ENCODE data around the gene LGALS12.

The LGALS12 gene

GRCh38 chr11:63505857-63506528 lies at the start of gene LGALS12:
LGALS12 (plus strand) TSS chr11:63506084; CDS start chr11:63506459, 375 bp downstream.
- Histone ChIP-seq H3K9me3 (ENCODE audit: low read length) (no peaks in the 10 kb centered on the region), H3K36me3 (ENCODE audit: insufficient read depth, low read length) (no peaks in the 10 kb centered on the region), H3K9ac (ENCODE audit: low read length) (no peak within 1 kb of the TSS), H3K27me3 (ENCODE audit: control insufficient read depth in 1 of 2, insufficient read depth in 2 of 2, low read length in 2 of 2) (no peaks in the 10 kb centered on the region), H3K4me3 (ENCODE audit: low read depth in 1 of 2, low read length in 2 of 2) (no peak within 1 kb of the TSS), H3K27ac (ENCODE audit: low read depth, low read length) (no peak within 1 kb of the TSS), H3K4me1 (ENCODE audit: insufficient read depth, low read length) (peaks cover 11% of the 10 kb centered on the region)

- H3K36me3 ChIP-seq (ENCODE audit: insufficient read depth, low read length): peaks cover 6% of the 10 kb centered on the region
- H3K9ac ChIP-seq (ENCODE audit: low read length): no peak overlapping the region
- H3K4me1 ChIP-seq (ENCODE audit: insufficient read depth, low read length): no peaks in the 10 kb centered on the region
- no peaks in the 10 kb centered on the region for H3K27me3 ChIP-seq (ENCODE audit: control insufficient read depth in 1 of 2, insufficient read depth in 2 of 2, low read length in 2 of 2)
- H3K9me3 ChIP-seq (ENCODE audit: low read length): no peaks in the 10 kb centered on the region
- no peak overlapping the region for H3K4me3 ChIP-seq (ENCODE audit: low read depth in 1 of 2, low read length in 2 of 2)
- H3K27ac ChIP-seq (ENCODE audit: low read depth, low read length): no peak overlapping the region
Observed at GRCh38 chr11:63459586-63459985, 46.3 kb upstream of the LGALS12 start.

GRCh38 chr11:63462137-63462536 lies 43.7 kb upstream of the LGALS12 start:
- peaks cover 6% of the 10 kb centered on the region for H3K36me3 ChIP-seq (ENCODE audit: insufficient read depth, low read length)
- H3K9me3 ChIP-seq (ENCODE audit: low read length): no peaks in the 10 kb centered on the region
- H3K9ac ChIP-seq (ENCODE audit: low read length): no peak overlapping the region
- H3K4me1 ChIP-seq (ENCODE audit: insufficient read depth, low read length): no peaks in the 10 kb centered on the region
- H3K4me3 ChIP-seq (ENCODE audit: low read depth in 1 of 2, low read length in 2 of 2): no peak overlapping the region
- H3K27ac ChIP-seq (ENCODE audit: low read depth, low read length): no peak overlapping the region
- no peaks in the 10 kb centered on the region for H3K27me3 ChIP-seq (ENCODE audit: control insufficient read depth in 1 of 2, insufficient read depth in 2 of 2, low read length in 2 of 2)

- Histone ChIP-seq H3K9ac (ENCODE audit: low read length) (no peak overlapping the region), H3K27ac (ENCODE audit: low read depth, low read length) (no peak overlapping the region), H3K9me3 (ENCODE audit: low read length) (no peaks in the 10 kb centered on the region), H3K4me3 (ENCODE audit: low read depth in 1 of 2, low read length in 2 of 2) (no peak overlapping the region), H3K36me3 (ENCODE audit: insufficient read depth, low read length) (no peaks in the 10 kb centered on the region), H3K27me3 (ENCODE audit: control insufficient read depth in 1 of 2, insufficient read depth in 2 of 2, low read length in 2 of 2) (no peaks in the 10 kb centered on the region), H3K4me1 (ENCODE audit: insufficient read depth, low read length) (no peaks in the 10 kb centered on the region)
Observed at GRCh38 chr11:63470311-63470710, 35.6 kb upstream of the LGALS12 start.

- no peaks in the 10 kb centered on the region for H3K9me3 ChIP-seq (ENCODE audit: low read length)
- H3K27me3 ChIP-seq (ENCODE audit: control insufficient read depth in 1 of 2, insufficient read depth in 2 of 2, low read length in 2 of 2): no peaks in the 10 kb centered on the region
- H3K4me1 ChIP-seq (ENCODE audit: insufficient read depth, low read length): no peaks in the 10 kb centered on the region
- no peak overlapping the region for H3K4me3 ChIP-seq (ENCODE audit: low read depth in 1 of 2, low read length in 2 of 2)
- H3K27ac ChIP-seq (ENCODE audit: low read depth, low read length): no peak overlapping the region
- no peak overlapping the region for H3K9ac ChIP-seq (ENCODE audit: low read length)
- no peaks in the 10 kb centered on the region for H3K36me3 ChIP-seq (ENCODE audit: insufficient read depth, low read length)
Observed at GRCh38 chr11:63472372-63472771, 33.5 kb upstream of the LGALS12 start.

- H3K4me1 ChIP-seq (ENCODE audit: insufficient read depth, low read length): peaks cover 8% of the 10 kb centered on the region
- no peak overlapping the region for H3K4me3 ChIP-seq (ENCODE audit: low read depth in 1 of 2, low read length in 2 of 2)
- no peaks in the 10 kb centered on the region for H3K36me3 ChIP-seq (ENCODE audit: insufficient read depth, low read length)
- H3K27ac ChIP-seq (ENCODE audit: low read depth, low read length): no peak overlapping the region
- H3K27me3 ChIP-seq (ENCODE audit: control insufficient read depth in 1 of 2, insufficient read depth in 2 of 2, low read length in 2 of 2): no peaks in the 10 kb centered on the region
- H3K9ac ChIP-seq (ENCODE audit: low read length): no peak overlapping the region
- no peaks in the 10 kb centered on the region for H3K9me3 ChIP-seq (ENCODE audit: low read length)
Observed at GRCh38 chr11:63476618-63477017, 29.3 kb upstream of the LGALS12 start.

- H3K27ac ChIP-seq (ENCODE audit: low read depth, low read length): peak overlapping the region; percentile 55
- no peak overlapping the region for H3K9ac ChIP-seq (ENCODE audit: low read length)
- no peak overlapping the region for H3K4me3 ChIP-seq (ENCODE audit: low read depth in 1 of 2, low read length in 2 of 2)
- H3K9me3 ChIP-seq (ENCODE audit: low read length): no peaks in the 10 kb centered on the region
- no peaks in the 10 kb centered on the region for H3K27me3 ChIP-seq (ENCODE audit: control insufficient read depth in 1 of 2, insufficient read depth in 2 of 2, low read length in 2 of 2)
- H3K36me3 ChIP-seq (ENCODE audit: insufficient read depth, low read length): no peaks in the 10 kb centered on the region
- peaks cover 8% of the 10 kb centered on the region for H3K4me1 ChIP-seq (ENCODE audit: insufficient read depth, low read length)
Observed at GRCh38 chr11:63478896-63479295, 27.0 kb upstream of the LGALS12 start.

- Histone ChIP-seq H3K27ac (ENCODE audit: low read depth, low read length) (no peak overlapping the region), H3K4me1 (ENCODE audit: insufficient read depth, low read length) (peaks cover 8% of the 10 kb centered on the region), H3K9me3 (ENCODE audit: low read length) (no peaks in the 10 kb centered on the region), H3K9ac (ENCODE audit: low read length) (no peak overlapping the region), H3K27me3 (ENCODE audit: control insufficient read depth in 1 of 2, insufficient read depth in 2 of 2, low read length in 2 of 2) (no peaks in the 10 kb centered on the region), H3K4me3 (ENCODE audit: low read depth in 1 of 2, low read length in 2 of 2) (no peak overlapping the region), H3K36me3 (ENCODE audit: insufficient read depth, low read length) (no peaks in the 10 kb centered on the region)
Observed at GRCh38 chr11:63480039-63480438, 25.8 kb upstream of the LGALS12 start.

GRCh38 chr11:63485777-63486176 lies 20.1 kb upstream of the LGALS12 start:
- no peak overlapping the region for H3K9ac ChIP-seq (ENCODE audit: low read length)
- H3K27ac ChIP-seq (ENCODE audit: low read depth, low read length): no peak overlapping the region
- no peaks in the 10 kb centered on the region for H3K9me3 ChIP-seq (ENCODE audit: low read length)
- peaks cover 16% of the 10 kb centered on the region for H3K4me1 ChIP-seq (ENCODE audit: insufficient read depth, low read length)
- H3K27me3 ChIP-seq (ENCODE audit: control insufficient read depth in 1 of 2, insufficient read depth in 2 of 2, low read length in 2 of 2): no peaks in the 10 kb centered on the region
- H3K4me3 ChIP-seq (ENCODE audit: low read depth in 1 of 2, low read length in 2 of 2): no peak overlapping the region
- H3K36me3 ChIP-seq (ENCODE audit: insufficient read depth, low read length): no peaks in the 10 kb centered on the region

- Histone ChIP-seq H3K36me3 (ENCODE audit: insufficient read depth, low read length) (no peaks in the 10 kb centered on the region), H3K9me3 (ENCODE audit: low read length) (no peaks in the 10 kb centered on the region), H3K4me3 (ENCODE audit: low read depth in 1 of 2, low read length in 2 of 2) (no peak overlapping the region), H3K27ac (ENCODE audit: low read depth, low read length) (no peak overlapping the region), H3K4me1 (ENCODE audit: insufficient read depth, low read length) (peaks cover 29% of the 10 kb centered on the region), H3K27me3 (ENCODE audit: control insufficient read depth in 1 of 2, insufficient read depth in 2 of 2, low read length in 2 of 2) (no peaks in the 10 kb centered on the region), H3K9ac (ENCODE audit: low read length) (no peak overlapping the region)
Observed at GRCh38 chr11:63488789-63489188, 17.1 kb upstream of the LGALS12 start.

GRCh38 chr11:63489879-63490278 lies 16.0 kb upstream of the LGALS12 start:
- H3K9ac ChIP-seq (ENCODE audit: low read length): peak overlapping the region; percentile 60
- peaks cover 33% of the 10 kb centered on the region for H3K4me1 ChIP-seq (ENCODE audit: insufficient read depth, low read length)
- H3K36me3 ChIP-seq (ENCODE audit: insufficient read depth, low read length): no peaks in the 10 kb centered on the region
- H3K27me3 ChIP-seq (ENCODE audit: control insufficient read depth in 1 of 2, insufficient read depth in 2 of 2, low read length in 2 of 2): no peaks in the 10 kb centered on the region
- peak overlapping the region in 1 of 2 donors; percentile 75 for H3K4me3 ChIP-seq (ENCODE audit: low read depth in 1 of 2, low read length in 2 of 2)
- H3K9me3 ChIP-seq (ENCODE audit: low read length): no peaks in the 10 kb centered on the region
- peak overlapping the region; percentile 89 for H3K27ac ChIP-seq (ENCODE audit: low read depth, low read length)

GRCh38 chr11:63490551-63491239 lies 15.2 kb upstream of the LGALS12 start, which contains the start of gene PLAAT5:
PLAAT5 (minus strand) TSS chr11:63491167; CDS start chr11:63491034, 133 bp downstream.
- H3K27ac ChIP-seq (ENCODE audit: low read depth, low read length): peak within 1 kb of the TSS; percentile 89
- H3K9ac ChIP-seq (ENCODE audit: low read length): peak within 1 kb of the TSS; percentile 62
- no peaks in the 10 kb centered on the region for H3K36me3 ChIP-seq (ENCODE audit: insufficient read depth, low read length)
- peak within 1 kb of the TSS; percentile 54 to 75 for H3K4me3 ChIP-seq (ENCODE audit: low read depth in 1 of 2, low read length in 2 of 2)
- H3K4me1 ChIP-seq (ENCODE audit: insufficient read depth, low read length): peaks cover 33% of the 10 kb centered on the region
- H3K27me3 ChIP-seq (ENCODE audit: control insufficient read depth in 1 of 2, insufficient read depth in 2 of 2, low read length in 2 of 2): no peaks in the 10 kb centered on the region
- no peaks in the 10 kb centered on the region for H3K9me3 ChIP-seq (ENCODE audit: low read length)

Data from muscle layer of colon (tissue), 2 donors.